Posterior cingulate gyrus (tissue), 11 donors: ENCODE results near the gene FRMD1.
A peak's percentile ranks its signal among the peaks of the same experiment; 100 is the strongest.

Experiments used
- DNase-seq, 10 donors: peaks; one replicate each; pipeline versions ENCODE4 v3.0.0 to v3.0.0-alpha.2; 2020 to 2021; ENCODE audit warnings: mixed read lengths in 3 of 10
- intact Hi-C: fragments of 100-400 bp; cut with DNase I; formaldehyde crosslinking; loops from one replicate; pipeline ENCODE4 v1.15.1; 2023

Gene FRMD1

DNA sequence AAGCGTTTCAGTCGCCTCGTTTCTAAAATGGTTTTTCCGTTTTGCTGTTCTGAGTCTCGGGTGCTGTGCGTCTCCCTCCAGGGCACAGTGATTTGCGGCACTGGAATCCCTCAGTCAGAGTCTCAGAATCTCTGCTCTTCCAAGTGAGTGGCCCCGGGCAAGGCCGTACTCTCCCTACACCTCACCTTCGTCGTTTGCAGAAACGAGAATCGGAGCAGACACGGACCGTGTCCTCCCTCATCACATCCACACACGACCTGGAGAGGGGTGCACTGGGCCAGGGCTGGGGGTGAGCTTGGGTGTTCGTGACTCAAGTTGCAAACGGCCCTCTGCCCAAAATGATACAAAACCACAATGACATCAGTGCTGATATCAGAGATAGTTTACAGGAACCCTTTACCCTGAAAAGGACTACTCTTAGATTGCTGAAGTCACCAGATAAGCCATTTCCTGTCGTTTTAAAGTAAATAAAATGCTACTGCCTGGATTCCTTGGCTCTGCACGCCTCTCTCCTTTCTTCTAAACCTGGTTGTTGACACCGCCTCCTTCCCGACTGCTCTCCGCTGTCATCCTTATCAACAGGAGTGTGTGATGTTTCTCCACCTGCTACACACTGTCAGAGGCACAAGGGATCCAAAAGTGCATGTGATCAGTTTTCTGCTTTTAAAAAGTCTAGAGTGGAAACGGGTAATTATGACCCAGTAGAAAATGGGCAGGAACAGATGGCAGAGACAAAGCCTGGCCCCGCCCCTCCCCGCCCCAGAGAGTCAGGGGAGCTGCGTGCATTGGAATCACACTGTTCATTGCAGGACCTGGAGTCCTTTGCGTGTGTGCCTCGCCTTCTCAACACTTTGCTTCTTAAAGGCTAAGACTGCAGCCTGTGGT, 43.1 kb downstream of the FRMD1 start:
- DNase-seq, result peak in 2 of 10 donors; percentile 82 to 85
- intact Hi-C loops, result no loop called here

DNA sequence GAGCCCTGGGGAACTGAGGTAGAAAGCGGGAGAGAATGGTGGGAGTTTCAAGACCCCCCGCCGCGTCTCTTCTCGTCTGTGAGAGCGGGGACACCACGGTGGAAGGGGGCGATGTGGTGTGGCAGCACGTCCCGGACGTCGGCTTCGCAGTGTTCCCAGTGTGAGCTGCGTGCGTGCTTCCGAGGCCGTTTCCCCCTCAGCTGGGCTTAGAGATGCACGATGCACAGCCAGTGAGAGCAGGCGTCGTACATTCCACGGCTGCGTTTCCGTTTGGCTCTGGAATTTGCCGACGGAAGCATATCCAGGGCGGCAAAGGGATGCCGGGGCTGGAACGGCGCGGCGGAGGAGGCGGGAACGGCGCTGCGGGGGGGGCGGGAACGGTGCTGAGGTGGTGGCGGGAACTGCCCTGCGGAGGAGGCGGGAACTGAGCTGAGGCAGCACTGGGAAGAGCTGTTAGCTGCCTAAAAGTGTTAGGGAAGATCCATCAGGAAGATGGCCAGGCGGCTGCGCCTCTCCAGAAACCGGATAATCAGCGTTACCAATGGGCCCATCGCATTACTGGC, 43.8 kb downstream of the FRMD1 start:
- peak in 8 of 10 donors; percentile 39 to 95 (median 63) for DNase-seq
- intact Hi-C loops, result no loop called here

DNA sequence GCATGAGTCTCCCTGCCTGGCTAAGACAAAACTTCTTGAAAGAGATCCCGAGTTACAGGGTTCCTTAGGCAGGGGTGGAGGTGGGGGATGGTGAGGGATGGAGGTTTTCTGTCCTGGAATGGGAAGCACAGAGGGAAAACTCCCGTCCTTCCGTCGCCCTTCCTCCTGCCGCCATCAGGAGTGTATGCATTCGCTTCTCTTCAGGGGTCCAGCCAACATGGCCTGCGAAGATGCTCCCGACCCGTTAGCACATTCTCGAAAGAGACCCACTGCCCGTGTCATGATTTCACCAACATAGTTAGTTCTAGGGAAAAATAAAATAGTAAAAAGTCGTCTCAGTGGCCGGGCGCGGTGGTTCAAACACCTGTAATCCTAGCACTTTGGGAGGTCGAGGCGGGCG, 44.5 kb downstream of the FRMD1 start:
- intact Hi-C loops, result no loop called here
- peak in 2 of 10 donors; percentile 27 to 47 for DNase-seq

DNA sequence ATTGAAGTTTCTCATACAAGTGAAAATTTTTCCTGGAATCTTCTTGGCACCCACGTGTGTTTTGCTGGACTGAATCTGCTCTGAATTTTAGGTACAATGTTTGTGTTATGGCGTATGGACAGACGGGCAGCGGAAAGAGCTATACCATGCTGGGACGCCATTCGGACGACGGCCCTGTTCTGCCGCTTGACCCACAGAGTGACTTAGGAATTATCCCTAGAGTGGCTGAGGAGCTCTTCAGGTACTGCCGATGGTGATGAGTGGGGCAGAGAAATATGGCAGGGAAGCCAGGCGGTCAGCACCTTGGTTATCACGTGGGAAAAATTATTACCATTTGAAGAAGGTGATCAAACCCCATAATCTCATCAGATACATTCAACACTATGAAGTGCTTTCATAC, 45.2 kb downstream of the FRMD1 start:
- peak in 2 of 10 donors; percentile 46 to 68 for DNase-seq
- intact Hi-C loops, result no loop called here

DNA sequence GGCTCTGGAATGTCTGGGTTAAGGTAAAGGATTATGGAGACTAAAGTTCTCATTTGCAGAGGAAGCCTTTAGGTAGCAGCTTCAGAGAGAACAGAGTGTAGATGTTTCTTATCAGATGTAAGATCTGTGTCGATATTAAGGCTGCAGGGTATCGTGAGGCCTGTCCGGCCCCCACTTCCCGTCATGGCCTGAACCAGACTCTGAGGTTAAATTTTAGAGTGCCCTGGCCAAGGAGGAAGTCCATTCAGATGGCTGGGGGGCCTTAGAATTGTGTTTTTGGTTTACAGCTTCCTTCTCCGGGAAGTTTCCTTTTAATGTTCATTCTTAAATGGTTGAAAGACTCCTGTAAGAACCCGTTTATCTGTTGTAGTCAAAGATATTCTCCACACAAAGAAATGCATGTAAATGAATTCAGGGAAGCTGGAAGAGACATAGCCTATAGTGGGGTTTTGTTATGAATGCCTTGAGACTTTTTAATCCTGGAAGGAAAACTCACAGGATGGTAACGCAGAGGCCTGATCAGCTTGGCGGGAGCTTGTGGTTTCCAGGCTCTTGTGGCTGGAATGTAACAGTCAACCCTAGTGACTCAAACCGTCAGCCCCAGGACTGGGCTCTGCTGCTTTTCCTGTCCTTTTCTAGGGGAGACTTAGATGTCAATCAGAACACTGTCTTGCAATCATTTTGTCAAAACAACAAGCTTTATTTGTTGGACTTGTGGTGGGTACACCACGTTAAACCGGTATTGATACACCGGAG, 46.8 kb downstream of the FRMD1 start:
- intact Hi-C loops, result no loop called here
- peak in 2 of 10 donors; percentile 9 to 49 for DNase-seq

DNA sequence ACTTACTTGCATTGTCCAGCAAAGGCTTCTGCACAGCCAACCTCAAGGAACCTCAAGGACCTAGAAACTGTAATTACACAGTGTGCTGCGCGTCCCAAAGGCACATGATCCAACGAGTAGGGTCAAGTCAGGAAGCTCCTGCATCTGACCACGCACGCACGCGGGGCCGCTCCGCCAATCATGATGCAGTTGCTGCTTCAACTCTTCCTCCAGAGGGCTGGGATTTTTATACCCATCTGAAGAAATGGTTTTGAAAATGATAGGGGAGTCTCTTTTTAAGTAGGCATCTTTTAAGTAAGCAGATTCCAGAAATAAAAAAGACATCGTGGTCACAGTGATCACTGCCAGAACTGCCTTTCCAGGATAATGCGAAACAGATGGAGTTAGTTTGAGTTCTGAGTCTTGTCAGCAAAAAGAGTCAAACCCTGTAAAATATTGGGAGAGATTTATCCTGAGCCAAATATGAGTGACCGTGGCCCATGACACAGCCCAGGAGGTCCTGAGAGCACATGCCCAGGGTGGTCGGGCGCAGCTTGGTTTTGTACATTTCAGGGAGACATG, 47.5 kb downstream of the FRMD1 start:
- peak in 2 of 10 donors; percentile 67 to 73 for DNase-seq
- intact Hi-C loops, result no loop called here

DNA sequence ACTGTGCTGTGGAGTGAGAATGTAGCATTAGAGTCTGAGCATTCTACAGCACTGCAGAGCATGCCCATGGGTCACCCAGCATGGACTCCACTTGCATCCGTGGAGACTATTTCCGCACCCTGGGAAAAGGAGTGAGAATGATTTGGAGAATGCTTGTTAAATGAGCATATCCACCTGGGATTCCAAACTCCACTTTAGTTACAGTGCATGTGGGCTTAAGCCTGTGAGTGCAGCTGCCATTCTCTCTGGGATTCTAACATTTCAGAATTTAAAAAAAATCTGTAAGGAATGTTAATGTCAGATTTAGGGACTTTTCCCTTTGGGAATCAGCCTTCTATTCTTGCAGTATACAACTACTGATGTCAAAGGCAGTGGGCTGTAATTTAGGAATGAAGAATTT, 48.1 kb downstream of the FRMD1 start:
- intact Hi-C loops, result no loop called here

DNA sequence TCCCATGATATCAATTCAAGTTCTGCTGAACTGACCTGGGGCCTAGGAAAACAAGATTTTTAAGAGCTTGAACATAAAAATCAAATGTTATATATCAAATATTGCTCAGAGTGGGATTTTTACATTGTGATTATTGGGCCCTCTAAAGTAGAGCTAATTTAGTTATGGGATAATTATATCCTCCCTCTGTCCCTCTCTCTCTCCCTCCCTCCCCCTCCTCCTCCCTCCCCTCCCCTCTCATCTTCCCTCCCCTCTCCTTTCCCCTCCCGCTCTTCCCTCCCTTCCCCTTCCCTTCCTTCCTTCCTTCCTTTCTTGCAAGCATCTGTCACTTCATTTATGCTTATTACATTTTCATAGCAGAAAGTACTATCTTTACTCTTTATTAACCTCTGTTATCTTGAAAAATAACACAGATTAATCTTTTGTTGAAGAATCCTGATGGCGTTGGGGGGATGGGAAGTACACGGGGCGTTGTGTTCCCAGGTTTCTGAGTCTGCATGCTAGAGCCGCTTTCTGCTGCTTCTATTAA, 48.7 kb downstream of the FRMD1 start:
- intact Hi-C loops, result no loop called here
- no peak for DNase-seq

More for the DNA sequence above, 48.1 kb downstream of the FRMD1 start:
- peak in 1 of 10 donors; percentile 22 for DNase-seq

DNA sequence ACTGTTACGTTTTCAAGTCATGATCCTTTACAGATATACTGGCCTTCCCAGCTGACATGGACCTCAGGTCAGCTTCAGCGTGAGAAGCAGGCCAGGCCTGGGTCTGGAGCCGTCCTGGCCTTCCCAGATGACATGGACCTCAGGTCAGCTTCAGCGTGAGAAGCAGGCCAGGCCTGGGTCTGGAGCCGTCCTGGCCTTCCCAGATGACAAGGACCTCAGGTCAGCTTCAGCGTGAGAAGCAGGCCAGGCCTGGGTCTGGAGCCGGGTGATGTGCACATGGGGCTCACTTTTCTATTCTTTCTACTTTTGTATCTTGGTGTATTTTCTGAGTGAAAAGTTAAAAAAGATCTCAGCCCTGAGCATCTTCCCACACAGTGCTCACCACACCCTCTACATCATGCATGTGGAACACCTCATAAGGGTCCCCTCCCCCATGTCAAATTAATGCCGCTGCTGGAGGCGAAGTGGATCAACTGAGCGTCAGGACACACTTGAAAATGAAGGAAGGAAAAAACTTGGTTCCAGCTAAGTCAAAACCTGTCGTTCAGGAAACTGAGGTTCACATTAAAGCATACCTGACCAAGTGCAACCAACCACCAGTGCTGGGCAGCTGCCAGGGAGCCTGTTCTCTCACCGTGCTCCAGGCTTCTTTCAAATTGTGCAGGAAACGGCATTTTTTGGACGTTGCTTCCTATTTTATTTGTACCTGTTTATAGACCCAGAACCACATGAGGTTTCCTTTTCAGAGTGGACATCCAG, 49.4 kb downstream of the FRMD1 start:
- DNase-seq, result peak in 2 of 10 donors; percentile 22 to 53
- intact Hi-C loops, result no loop called here

DNA sequence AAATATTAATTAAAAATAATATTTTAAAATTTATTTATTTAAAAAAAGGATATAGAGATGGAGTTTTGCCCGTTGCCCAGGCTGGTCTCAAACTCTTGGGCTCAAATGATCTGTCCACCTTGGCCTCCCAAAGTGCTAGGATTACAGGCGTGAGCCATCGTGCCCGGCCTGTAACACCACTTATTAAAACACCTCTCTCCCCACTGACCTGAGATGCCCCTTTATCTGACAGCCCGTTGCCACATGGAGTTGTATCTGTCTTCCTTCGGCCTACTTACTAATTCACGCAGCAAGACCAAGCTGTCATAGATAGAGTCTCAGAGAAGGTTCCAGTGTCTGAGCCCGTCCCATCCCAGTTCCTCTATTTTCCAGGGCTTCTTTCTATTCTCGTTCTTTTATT, 50.8 kb downstream of the FRMD1 start:
- peak in 1 of 10 donors; percentile 40 for DNase-seq
- intact Hi-C loops, result no loop called here

DNA sequence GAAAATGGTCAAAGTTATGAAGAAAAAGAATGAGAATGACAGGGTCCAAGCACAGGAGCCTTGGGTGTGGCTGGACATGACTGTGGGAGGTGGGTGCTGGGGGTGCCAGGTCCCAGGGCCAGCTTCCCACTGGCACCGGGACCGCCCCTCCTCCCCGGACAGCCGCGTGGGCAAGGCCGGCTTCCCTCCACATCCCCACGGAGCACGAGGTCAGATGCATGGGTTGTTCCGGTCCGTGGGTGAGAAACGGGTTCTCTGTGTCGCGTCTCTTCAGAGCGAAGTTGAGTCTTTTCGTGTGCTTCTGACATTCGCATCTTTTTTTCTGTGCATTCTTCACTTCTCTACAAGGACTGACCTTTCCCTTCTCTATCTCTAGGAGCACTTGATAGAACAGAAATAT, 51.5 kb downstream of the FRMD1 start:
- intact Hi-C loops, result no loop called here
- DNase-seq, result peak in 2 of 10 donors; percentile 71 to 77

DNA sequence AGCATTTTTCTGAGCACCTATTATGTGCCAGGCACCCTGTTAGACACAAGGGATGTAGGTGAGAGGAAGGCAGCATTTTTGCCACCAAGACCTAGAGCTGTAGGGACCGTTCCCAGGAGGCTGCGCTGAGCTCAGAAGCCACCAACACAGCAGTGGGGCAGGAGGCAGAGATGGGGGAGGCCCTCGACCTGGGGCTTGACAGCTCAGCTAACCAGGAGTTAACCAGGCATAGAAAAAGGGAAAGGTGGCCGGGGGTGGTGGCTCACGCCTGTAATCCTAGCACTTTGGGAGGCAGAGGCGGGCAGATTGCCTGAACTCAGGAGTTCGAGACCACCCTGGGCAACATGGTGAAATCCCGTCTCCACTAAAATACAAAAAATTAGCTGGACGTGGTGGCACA, 52.1 kb downstream of the FRMD1 start:
- DNase-seq, result peak in 2 of 10 donors; percentile 21 to 31
- intact Hi-C loops, result no loop called here

DNA sequence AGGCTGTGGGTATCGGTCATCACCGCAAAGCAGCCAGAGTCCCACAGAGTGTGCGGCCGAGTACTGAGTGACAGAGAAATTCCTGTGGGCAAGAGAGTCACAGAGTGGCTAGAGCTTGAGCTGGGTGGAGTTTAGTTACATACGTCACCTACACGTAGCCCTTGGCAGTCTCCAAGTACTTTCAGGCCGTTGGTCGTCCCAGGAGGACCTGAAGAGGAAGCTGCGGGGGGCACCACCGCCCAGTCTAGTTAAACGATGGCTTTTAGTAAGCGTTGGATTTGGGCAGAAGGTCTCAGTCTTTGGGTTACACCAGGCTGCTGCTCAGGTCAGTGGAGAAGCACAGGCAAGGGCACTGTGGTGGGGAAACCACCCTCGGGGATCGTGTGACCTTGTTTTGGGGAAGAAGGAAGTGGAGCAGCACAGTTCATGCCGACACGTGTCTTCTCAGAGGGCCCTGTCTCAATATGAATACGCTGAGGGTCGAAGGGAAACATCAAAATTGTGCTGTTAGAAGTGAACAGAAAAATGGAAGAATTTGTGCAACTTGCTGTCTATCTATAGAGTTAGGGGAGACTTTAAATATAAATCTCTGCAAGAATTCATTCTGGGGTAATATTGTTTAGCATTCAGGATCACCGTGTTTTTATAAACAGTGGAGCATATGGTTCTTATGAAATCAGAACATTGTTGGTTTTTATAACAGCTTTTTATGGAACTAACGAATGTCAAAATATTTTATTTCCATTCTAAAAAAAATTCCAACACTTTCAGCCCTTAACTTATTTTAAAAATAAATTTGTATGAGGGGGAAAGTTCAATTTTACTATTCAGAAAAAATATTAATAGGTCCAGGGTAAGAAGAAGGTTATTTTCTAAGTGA, 52.9 kb downstream of the FRMD1 start:
- intact Hi-C loops, result no loop called here
- DNase-seq, result peak in 2 of 10 donors; percentile 41 to 43

DNA sequence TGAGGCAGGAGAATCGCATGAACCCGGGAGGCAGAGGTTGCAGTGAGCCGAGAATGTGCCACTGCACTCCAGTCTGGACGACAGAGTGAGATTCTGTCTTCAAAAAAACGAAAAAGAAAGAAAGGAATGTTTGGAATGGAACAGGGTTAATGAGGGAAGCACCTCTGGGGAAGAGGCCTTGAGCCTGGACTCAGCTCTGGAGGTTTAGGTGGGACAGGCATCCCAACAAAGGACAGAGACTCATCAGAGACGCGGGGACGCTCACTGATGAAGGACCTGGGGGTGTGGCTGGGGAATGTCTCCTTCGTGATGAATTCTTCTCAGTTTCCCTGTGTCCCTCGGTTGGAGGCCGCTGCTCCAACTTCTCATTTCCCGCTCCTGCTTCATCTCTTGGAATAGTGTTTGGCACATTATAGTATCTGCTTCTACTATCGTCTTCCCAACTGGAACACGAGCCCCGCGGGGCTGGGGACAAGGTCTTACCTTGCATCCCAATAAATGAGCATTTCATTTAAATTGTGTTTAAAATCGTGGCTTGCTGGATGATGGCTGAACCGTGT, 54.0 kb downstream of the FRMD1 start:
- DNase-seq, result peak in 1 of 10 donors; percentile 40
- intact Hi-C loops, result no loop called here

DNA sequence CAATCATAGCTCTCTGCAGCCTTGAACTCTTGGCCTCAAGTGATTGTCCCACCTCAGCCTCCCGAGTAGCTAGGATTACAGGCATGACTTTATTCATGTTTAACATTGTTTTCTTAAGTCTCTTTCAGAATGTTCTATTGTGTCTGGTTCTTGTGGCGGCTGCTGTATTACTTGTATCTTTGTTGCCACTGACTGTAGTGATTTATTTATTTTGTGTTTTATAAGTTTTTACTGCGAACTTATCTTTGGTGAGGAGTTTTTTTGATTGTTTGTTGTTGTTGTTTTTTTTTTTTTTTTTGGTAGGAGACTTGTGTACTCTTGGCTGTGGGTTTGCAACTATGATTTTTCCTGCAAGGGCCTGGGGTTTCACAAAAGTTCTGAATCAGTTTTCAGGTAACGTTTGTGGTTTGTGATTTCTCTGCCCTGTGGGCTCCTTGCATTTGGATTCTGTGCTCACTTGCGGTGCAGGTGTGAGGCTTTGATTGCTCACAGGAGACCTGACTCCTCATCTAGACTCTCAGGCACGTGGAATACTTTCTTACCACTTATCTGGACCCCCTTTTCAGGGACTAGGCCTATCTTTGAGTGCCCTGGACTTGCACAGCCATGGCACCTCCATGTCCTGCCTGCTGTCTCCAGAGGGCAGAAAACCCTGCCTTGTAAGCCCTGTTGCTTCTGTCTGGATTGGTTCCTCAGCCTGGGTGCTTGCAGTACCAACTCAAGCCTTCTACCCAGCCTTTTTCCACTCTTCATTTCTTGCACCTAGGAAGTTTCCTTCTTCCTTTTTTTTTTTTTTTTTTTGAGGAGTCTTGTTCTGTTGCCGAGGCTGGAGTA, 56.3 kb downstream of the FRMD1 start:
- intact Hi-C loops, result no loop called here
- no peak for DNase-seq

DNA sequence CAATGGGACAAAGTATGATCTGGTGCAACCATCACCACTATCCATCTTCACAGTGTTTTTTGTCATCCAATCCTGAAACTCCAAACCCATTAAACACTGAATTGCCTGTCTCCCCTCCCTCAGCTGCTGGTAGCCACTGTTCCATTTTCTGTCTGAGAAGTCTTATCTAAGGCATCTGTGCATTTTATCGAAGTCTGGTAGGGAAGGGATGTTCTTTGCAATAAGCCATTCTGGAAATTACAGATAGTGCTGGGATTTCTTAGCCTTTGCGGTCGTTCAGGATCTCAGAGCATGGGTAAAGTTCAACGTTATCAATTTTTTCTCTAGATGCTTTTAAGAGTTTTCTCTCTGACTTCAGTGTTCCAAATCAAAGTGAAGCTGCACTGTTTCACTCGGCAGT, 57.4 kb downstream of the FRMD1 start:
- no peak for DNase-seq
- intact Hi-C loops, result no loop called here

DNA sequence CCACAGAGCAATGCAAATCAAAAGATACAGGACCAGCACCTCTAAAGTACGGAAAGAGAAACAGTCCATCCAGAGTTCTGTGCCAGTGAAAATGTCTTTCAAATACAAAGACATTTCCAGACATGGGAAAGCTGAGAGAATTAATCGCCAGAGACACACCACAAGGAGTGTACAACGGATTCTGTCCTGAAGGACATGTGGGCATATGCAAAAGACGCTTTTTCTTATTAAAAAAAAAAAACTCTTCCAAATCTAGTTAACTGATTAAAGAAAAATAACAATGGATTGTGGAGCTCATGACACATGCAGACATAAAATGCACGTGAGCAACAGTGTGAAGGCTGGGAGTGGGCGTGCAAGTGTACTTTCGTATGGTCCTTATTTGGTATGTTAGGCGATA, 58.8 kb downstream of the FRMD1 start:
- intact Hi-C loops, result no loop called here
- no peak for DNase-seq

DNA sequence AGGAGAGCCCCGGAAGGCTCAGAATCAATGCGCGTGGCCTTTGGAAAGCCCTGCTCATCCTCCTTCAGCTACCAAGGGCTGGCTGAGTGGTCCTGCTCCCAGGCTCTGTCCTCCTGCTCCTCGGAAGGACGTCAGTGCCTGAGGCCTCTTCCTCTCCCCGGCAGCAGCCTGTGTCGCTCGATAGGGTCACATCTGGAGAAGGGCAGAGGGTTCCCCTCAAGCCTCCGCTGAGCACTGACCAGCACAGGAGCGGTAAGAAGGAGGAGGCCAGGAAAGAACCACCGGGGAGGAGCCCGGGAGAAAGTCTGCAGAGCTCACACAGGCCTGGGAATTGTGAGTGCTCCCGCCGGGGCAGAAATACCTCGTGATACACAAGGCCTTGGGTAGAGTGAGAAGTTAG, 60.3 kb downstream of the FRMD1 start:
- intact Hi-C loops, result no loop called here
- peak in 2 of 10 donors; percentile 25 to 37 for DNase-seq
